K562 (cell line): ENCODE measurements around the gene MMEL1. TPM values are rescaled to one million over a fixed set of nuclear protein-coding genes. Genes with fewer than 3 reads are reported as not detected.

Experiments used
- ATAC-seq: fragments of 200-7000 bp; cut with Tn5 transposase; 3 replicates; pipeline ENCODE4 v1.9.1; 2020; ENCODE audit warnings: moderate library complexity
- BruUV-seq: library from RNA; stranded (reverse); fragments of 400-500 nt; replicated peaks from 2 replicates; lab custom pipeline; 2021; lab: Mats Ljungman, UMichigan
- CTCF ChIA-PET: fragments of 300-600 bp; formaldehyde crosslinking; extraction: SDS; loops from one replicate; lab custom pipeline; 2021; ENCODE audit warnings: low intra/inter-chr PET ratio; lab: Yijun Ruan, JAX
- POLR2A ChIA-PET: fragments of 300-600, 350-650 bp; sonication (Branson Sonifier 250); formaldehyde crosslinking; extraction: SDS; loops from one replicate; lab custom pipeline; 2021; ENCODE audit warnings: antibody characterized with exemption, inconsistent platforms; lab: Yijun Ruan, JAX
- DNase-seq, 4 experiments: peaks; one replicate each; pipeline versions ENCODE4 v3.0.0 to v3.0.0-alpha.2; 2011 to 2018; ENCODE audit warnings: low spot score in 3 of 4, mixed read lengths in 3 of 4; ENCODE audit errors: extremely low read depth in 1 of 4
- FAIRE-seq: peaks from 2 replicates; lab custom pipeline; 2011; peaks lifted over from hg19 to GRCh38; lab: Jason Lieb, UNC
- H2AFZ ChIP-seq: 2 replicates; pipeline ENCODE4 v1.6.0; 2011; ENCODE audit warnings: low read depth, low read length, control low read depth, inconsistent platforms
- H3K27ac ChIP-seq: fragments of 200-600 bp; 3 replicates; pipeline ENCODE4 v1.8.0; 2011; ENCODE audit warnings: low read depth, mild to moderate bottlenecking, control low read depth, inconsistent platforms, low read length, moderate library complexity, mixed read lengths; ENCODE audit errors: extremely low read depth
- H3K27me3 ChIP-seq, 2 experiments: fragments of 300-600 bp in 1 of 2; 2 replicates in 1 of 2; 3 replicates in 1 of 2; pipeline versions ENCODE4 v1.6.0 to v1.8.0; 2011; ENCODE audit warnings: inconsistent platforms in 2 of 2, low read length in 2 of 2, mild to moderate bottlenecking in 1 of 2, mixed read lengths in 1 of 2, moderate library complexity in 1 of 2; ENCODE audit not compliant: control insufficient read depth in 2 of 2, insufficient read depth in 2 of 2
- H3K36me3 ChIP-seq: fragments of 300-600 bp; 3 replicates; pipeline ENCODE4 v1.8.0; 2011; ENCODE audit warnings: mild to moderate bottlenecking, low read length, inconsistent platforms; ENCODE audit not compliant: control insufficient read depth, insufficient read depth
- H3K4me1 ChIP-seq, 2 experiments: fragments of 200-600 bp in 1 of 2; replicated peaks in 1 of 2; 2 replicates in 1 of 2; 3 replicates in 1 of 2; pipeline versions ENCODE4 v1.5.1 to v1.8.0; 2011; ENCODE audit warnings: inconsistent platforms in 2 of 2, low read length in 2 of 2, mild to moderate bottlenecking in 1 of 2, mixed read lengths in 1 of 2, moderate library complexity in 1 of 2; ENCODE audit not compliant: control insufficient read depth in 2 of 2, insufficient read depth in 2 of 2
- H3K4me2 ChIP-seq: 2 replicates; pipeline ENCODE4 v1.6.1; 2011; ENCODE audit warnings: low read length, control low read depth, inconsistent platforms, mixed read lengths; ENCODE audit not compliant: insufficient read depth
- H3K4me3 ChIP-seq: fragments of 200-600 bp; sonication (generic), shearing (Covaris generic); 2 replicates; pipeline ENCODE4 v1.5.1; 2016; ENCODE audit warnings: control low read depth, inconsistent platforms
- H3K79me2 ChIP-seq: fragments of 200-600 bp; 3 replicates; pipeline ENCODE4 v1.8.0; 2011; ENCODE audit warnings: low read length, inconsistent platforms; ENCODE audit not compliant: control insufficient read depth, insufficient read depth
- H3K9ac ChIP-seq, 2 experiments: 2 replicates each; pipeline versions ENCODE4 v1.6.0 to v1.6.1; 2011; ENCODE audit warnings: low read depth in 2 of 2, low read length in 2 of 2, control low read depth in 1 of 2, inconsistent platforms in 1 of 2, mild to moderate bottlenecking in 1 of 2, mixed read lengths in 1 of 2; ENCODE audit not compliant: insufficient read depth in 1 of 2
- H3K9me1 ChIP-seq: one replicate; pipeline ENCODE4 v1.6.0; 2011; ENCODE audit warnings: inconsistent platforms, mild to moderate bottlenecking, low read length, moderate library complexity; ENCODE audit not compliant: control insufficient read depth, insufficient read depth
- H3K9me3 ChIP-seq: replicated peaks from 2 replicates; pipeline ENCODE4 v1.5.1; 2011; ENCODE audit warnings: low read depth, low read length, inconsistent platforms; ENCODE audit not compliant: control insufficient read depth, insufficient read depth
- H4K20me1 ChIP-seq: replicated peaks from 2 replicates; pipeline ENCODE4 v1.6.1; 2011; ENCODE audit warnings: low read length, inconsistent platforms, mixed read lengths; ENCODE audit not compliant: control insufficient read depth, insufficient read depth
- BHLHE40 ChIP-seq: IDR thresholded peaks from 2 replicates; pipeline ENCODE4 v1.6.1; 2011; ENCODE audit warnings: low read length, improper control_type of control experiment
- CREM ChIP-seq: IDR thresholded peaks from 2 replicates; pipeline ENCODE4 v1.6.1; 2014; ENCODE audit warnings: antibody characterized with exemption, low read depth
- FOXK1 ChIP-seq: sonication (generic); formaldehyde crosslinking; IDR thresholded peaks from 2 replicates; pipeline ENCODE4 v1.8.0; 2022; ENCODE audit warnings: missing genetic modification reagents, mild to moderate bottlenecking, borderline replicate concordance
- GTF2E2 ChIP-seq: fragments of 200-800 bp; sonication (Bioruptor generic); IDR thresholded peaks from 2 replicates; pipeline ENCODE4 v1.6.1; 2016; ENCODE audit warnings: missing genetic modification characterization, missing compliant biosample characterization
- HCFC1 ChIP-seq: IDR thresholded peaks from 2 replicates; pipeline ENCODE4 v1.6.1; 2012; ENCODE audit warnings: low read depth, low read length, improper control_type of control experiment
- HMG20B ChIP-seq: fragments of 250-450 bp; sonication (Bioruptor Pico); IDR thresholded peaks from 2 replicates; pipeline ENCODE4 v1.5.0; 2021; ENCODE audit warnings: mild to moderate bottlenecking
- KDM1A ChIP-seq, 2 experiments: fragments of 450-650 bp; IDR thresholded peaks; 2 replicates each; pipeline ENCODE4 v1.6.1; 2016; ENCODE audit warnings: mild to moderate bottlenecking in 2 of 2
- MCM2 ChIP-seq: fragments of 450-650 bp; IDR thresholded peaks from 2 replicates; pipeline ENCODE4 v1.6.1; 2017; ENCODE audit warnings: low read depth, mild to moderate bottlenecking
- POLR2H ChIP-seq: IDR thresholded peaks from 2 replicates; pipeline ENCODE4 v1.6.1; 2016; ENCODE audit warnings: missing genetic modification characterization, low read depth, mild to moderate bottlenecking, control low read depth, missing compliant biosample characterization, moderate library complexity
- RBM25 ChIP-seq: fragments of 200-400 bp; formaldehyde crosslinking; IDR thresholded peaks from 2 replicates; pipeline ENCODE4 v1.6.1; 2018; ENCODE audit warnings: low read length, low read depth, moderate library complexity; ENCODE audit not compliant: severe bottlenecking
- SIRT6 ChIP-seq: IDR thresholded peaks from one replicate; pipeline ENCODE4 v1.6.1; 2012; ENCODE audit warnings: low read depth, mild to moderate bottlenecking, control low read depth, inconsistent platforms, low read length, moderate library complexity
- STAT5A ChIP-seq: IDR thresholded peaks from 2 replicates; pipeline ENCODE4 v1.6.1; 2012; ENCODE audit warnings: low read length, inconsistent platforms, borderline replicate concordance
- TAL1 ChIP-seq: fragments of 450-650 bp; IDR thresholded peaks from 2 replicates; pipeline ENCODE4 v1.6.1; 2016; ENCODE audit warnings: mild to moderate bottlenecking
- TARDBP ChIP-seq: fragments of 450-650 bp; IDR thresholded peaks from 2 replicates; pipeline ENCODE4 v1.6.1; 2016
- TRIM28 ChIP-seq: fragments of 450-650 bp; IDR thresholded peaks from 2 replicates; pipeline ENCODE4 v1.6.1; 2017
- ZNF174 ChIP-seq: fragments of 250-450 bp; sonication (Bioruptor Pico); IDR thresholded peaks from 2 replicates; pipeline ENCODE4 v1.4.0; 2020; ENCODE audit warnings: mild to moderate bottlenecking
- ZNF384 ChIP-seq: IDR thresholded peaks from 2 replicates; pipeline ENCODE4 v1.6.1; 2012; ENCODE audit warnings: low read depth, low read length, improper control_type of control experiment
- ZNF695 ChIP-seq: fragments of 450-650 bp; formaldehyde crosslinking; IDR thresholded peaks from 2 replicates; pipeline ENCODE4 v1.4.0; 2020; ENCODE audit warnings: mild to moderate bottlenecking, moderate library complexity
- WGBS: fragments of 100-300 bp; shearing (Covaris generic); methylation state at CpG from one replicate; pipeline ENCODE4 v1.1.6; 2016; ENCODE audit warnings: low coverage, mixed read lengths; ENCODE audit not compliant: insufficient coverage; ENCODE audit errors: missing lambda C conversion rate; 5-methylcytosine and 5-hydroxymethylcytosine counted together
- in situ Hi-C: fragments of 300-500 bp; cut with MboI; formaldehyde crosslinking; loops from 4 replicates; pipeline ENCODE4 v1.15.0; 2018; ENCODE audit warnings: inconsistent platforms, mixed read lengths
- intact Hi-C: fragments of 100-400 bp; cut with micrococcal nuclease; formaldehyde crosslinking; loops from 2 replicates; pipeline ENCODE4 v1.14.2; 2022
- polyA plus RNA-seq, 8 experiments: library from polyadenylated mRNA; depleted of rRNA in 4 of 8; stranded (reverse) in 5 of 8; unstranded in 3 of 8; fragments of >200 nt; fragmentation: Nextera tagmentation in 2 of 8; fragmentation: Illumina TruSeq in 1 of 8; extraction: Ambion mirVana in 2 of 8; extraction: Trizol in 1 of 8; gene quantifications; 2 replicates each; pipeline versions ENCODE4 v1.2.1 to v1.2.3, GENCODE V29; 2011 to 2014; ENCODE audit warnings: inconsistent platforms in 1 of 8, missing spikeins in 1 of 8
- total RNA-seq, 7 experiments: library from RNA; depleted of rRNA in 6 of 7; stranded (reverse); fragments of >200 nt in 6 of 7; fragmentation: Illumina TruSeq in 2 of 7; extraction: Trizol in 2 of 7; gene quantifications; 2 replicates each; pipeline versions ENCODE4 v1.2.1 to v1.2.3, GENCODE V29; 2011 to 2021; ENCODE audit warnings: low replicate concordance in 1 of 7
- TF ChIP-seq, protein P1 (sequence below): sonication (generic); formaldehyde crosslinking; IDR thresholded peaks from 2 replicates; pipeline ENCODE4 v1.5.0; 2020; ENCODE audit warnings: missing genetic modification reagents
- TF ChIP-seq, protein P2 (sequence below): sonication (generic); formaldehyde crosslinking; IDR thresholded peaks from 2 replicates; pipeline ENCODE4 v1.9.0; 2022; ENCODE audit warnings: mild to moderate bottlenecking, missing genetic modification reagents
- TF ChIP-seq, protein P3 (sequence below): fragments of 250-450 bp; sonication (Bioruptor Pico); IDR thresholded peaks from 2 replicates; pipeline ENCODE4 v1.5.0; 2021
- TF ChIP-seq, protein P4 (sequence below): sonication (generic); formaldehyde crosslinking; IDR thresholded peaks from 2 replicates; pipeline ENCODE4 v1.8.0; 2023; ENCODE audit warnings: mild to moderate bottlenecking, missing genetic modification reagents

The MMEL1 gene
- total and polyA plus RNA-seq, 9 of the 15 experiments (the other 6 are each of a cell fraction or from before 2014, with no cell fraction given) = not detected

DNA sequence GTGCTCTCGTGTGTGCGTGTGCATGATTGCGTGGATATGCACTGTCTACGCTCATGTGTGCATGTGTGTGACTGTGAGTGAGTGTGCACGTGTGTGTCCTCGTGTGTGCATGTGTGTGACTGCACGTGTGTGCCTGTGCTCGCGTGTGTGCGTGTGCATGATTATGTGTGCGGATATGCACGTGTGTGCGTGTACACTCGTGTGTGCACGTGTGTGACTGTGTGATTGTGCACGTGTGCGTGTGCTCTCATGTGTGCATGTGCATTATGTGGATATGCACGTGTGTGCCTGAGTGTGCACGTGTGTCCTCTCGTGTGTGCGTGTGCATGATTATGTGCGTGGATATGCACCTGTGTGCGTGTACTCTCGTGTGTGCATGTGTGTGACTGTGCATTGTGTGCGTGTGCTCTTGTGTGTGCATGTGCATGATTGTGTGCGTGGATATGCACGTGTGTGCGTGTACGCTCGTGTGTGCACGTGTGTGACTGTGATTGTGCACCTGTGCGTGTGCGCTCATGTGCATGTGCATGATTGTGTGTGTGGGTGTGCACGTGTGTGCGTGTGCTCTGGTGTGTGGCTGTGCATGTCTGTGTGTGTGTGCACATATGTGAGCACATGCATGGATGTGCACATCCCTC, 2.2 kb downstream of the MMEL1 start:
- intact Hi-C loops (no loop called here), in situ Hi-C loops (loop anchor here (10.0 kb wide), 1 partner anchor 216 kb away; the partner anchor contains the start of gene PEX10)
- no peaks in the 10 kb centered on the region for H3K9me1 ChIP-seq
- peaks cover 10% of the 10 kb centered on the region for H3K9me3 ChIP-seq
- no peaks in the 10 kb centered on the region for H4K20me1 ChIP-seq
- H3K79me2 ChIP-seq = no peaks in the 10 kb centered on the region
- ATAC-seq (no peak), FAIRE-seq (no peak), DNase-seq (no peak)
- no peak overlapping the region for H2AFZ ChIP-seq
- H3K4me1 ChIP-seq = peaks cover 4 to 17% of the 10 kb centered on the region in 2 experiments; a peak in 1 of 5 replicates
- no peak overlapping the region for H3K9ac ChIP-seq
- ChIA-PET POLR2A (no interaction called here), CTCF (no interaction called here)
- no peaks in the 10 kb centered on the region for H3K36me3 ChIP-seq
- H3K27me3 ChIP-seq = peaks cover 0 to 8% of the 10 kb centered on the region in 2 experiments; a peak in 2 of 5 replicates
- no peak overlapping the region for H3K4me2 ChIP-seq
- H3K4me3 ChIP-seq = no peak overlapping the region
- 35% methylated on average over 34 of the region's 35 CpGs for whole genome bisulfite sequencing
- no peak overlapping the region for H3K27ac ChIP-seq
- no TSS peak for BruUV-seq
- TF ChIP-seq, protein P1, sequence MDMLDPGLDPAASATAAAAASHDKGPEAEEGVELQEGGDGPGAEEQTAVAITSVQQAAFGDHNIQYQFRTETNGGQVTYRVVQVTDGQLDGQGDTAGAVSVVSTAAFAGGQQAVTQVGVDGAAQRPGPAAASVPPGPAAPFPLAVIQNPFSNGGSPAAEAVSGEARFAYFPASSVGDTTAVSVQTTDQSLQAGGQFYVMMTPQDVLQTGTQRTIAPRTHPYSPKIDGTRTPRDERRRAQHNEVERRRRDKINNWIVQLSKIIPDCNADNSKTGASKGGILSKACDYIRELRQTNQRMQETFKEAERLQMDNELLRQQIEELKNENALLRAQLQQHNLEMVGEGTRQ = no peak
- TF ChIP-seq RBM25 (no peak), STAT5A (no peak), TAL1 (no peak), ZNF174 (CRISPR knock-in tag) (no peak), ZNF695 (CRISPR knock-in tag) (no peak), MCM2 (no peak), BHLHE40 (peak; percentile 11; the same call in 1 of the 2 replicates), KDM1A (IDR thresholded peaks at IDR 0.05) (peak in 1 of 2 experiments; percentile 33; a peak in 1 of 4 replicates), GTF2E2 (tag) (no peak), HCFC1 (no peak), FOXK1 (CRISPR knock-in tag) (no peak), SIRT6 (no peak), TARDBP (no peak), CREM (no peak), HMG20B (no peak), TRIM28 (no peak), ZNF384 (no peak), POLR2H (no peak)
- TF ChIP-seq, protein P2, sequence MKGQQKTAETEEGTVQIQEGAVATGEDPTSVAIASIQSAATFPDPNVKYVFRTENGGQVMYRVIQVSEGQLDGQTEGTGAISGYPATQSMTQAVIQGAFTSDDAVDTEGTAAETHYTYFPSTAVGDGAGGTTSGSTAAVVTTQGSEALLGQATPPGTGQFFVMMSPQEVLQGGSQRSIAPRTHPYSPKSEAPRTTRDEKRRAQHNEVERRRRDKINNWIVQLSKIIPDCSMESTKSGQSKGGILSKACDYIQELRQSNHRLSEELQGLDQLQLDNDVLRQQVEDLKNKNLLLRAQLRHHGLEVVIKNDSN (CRISPR knock-in tag) = 0 out of 2 replicates have a peak, but pooled peaks have one; percentile 5
- TF ChIP-seq, protein P3, sequence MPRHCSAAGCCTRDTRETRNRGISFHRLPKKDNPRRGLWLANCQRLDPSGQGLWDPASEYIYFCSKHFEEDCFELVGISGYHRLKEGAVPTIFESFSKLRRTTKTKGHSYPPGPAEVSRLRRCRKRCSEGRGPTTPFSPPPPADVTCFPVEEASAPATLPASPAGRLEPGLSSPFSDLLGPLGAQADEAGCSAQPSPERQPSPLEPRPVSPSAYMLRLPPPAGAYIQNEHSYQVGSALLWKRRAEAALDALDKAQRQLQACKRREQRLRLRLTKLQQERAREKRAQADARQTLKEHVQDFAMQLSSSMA (CRISPR knock-in tag) = no peak
- TF ChIP-seq, protein P4, sequence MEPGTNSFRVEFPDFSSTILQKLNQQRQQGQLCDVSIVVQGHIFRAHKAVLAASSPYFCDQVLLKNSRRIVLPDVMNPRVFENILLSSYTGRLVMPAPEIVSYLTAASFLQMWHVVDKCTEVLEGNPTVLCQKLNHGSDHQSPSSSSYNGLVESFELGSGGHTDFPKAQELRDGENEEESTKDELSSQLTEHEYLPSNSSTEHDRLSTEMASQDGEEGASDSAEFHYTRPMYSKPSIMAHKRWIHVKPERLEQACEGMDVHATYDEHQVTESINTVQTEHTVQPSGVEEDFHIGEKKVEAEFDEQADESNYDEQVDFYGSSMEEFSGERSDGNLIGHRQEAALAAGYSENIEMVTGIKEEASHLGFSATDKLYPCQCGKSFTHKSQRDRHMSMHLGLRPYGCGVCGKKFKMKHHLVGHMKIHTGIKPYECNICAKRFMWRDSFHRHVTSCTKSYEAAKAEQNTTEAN (CRISPR knock-in tag) = peak; percentile 5; the same call in 1 of the 2 replicates
